BE2C (cell line): ENCODE results near the gene ERO1B.
"Not testable (repeated sequence)": the region's sequence is repeated elsewhere in the genome, so short reads cannot be mapped to it uniquely, and the experiment has no call there.

Source experiments
- DNase-seq: peaks from one replicate; pipeline ENCODE4 v3.0.0-alpha.2; 2020
- H3K27me3 ChIP-seq: fragments of 250-450 bp; sonication (Bioruptor Pico); 2 replicates; pipeline ENCODE4 v1.5.1; 2020; ENCODE audit warnings: mild to moderate bottlenecking
- H3K36me3 ChIP-seq: fragments of 250-450 bp; sonication (Bioruptor Pico); 2 replicates; pipeline ENCODE4 v1.5.1; 2020; ENCODE audit warnings: mild to moderate bottlenecking
- H3K4me1 ChIP-seq: fragments of 250-450 bp; sonication (Bioruptor Pico); 2 replicates; pipeline ENCODE4 v1.5.1; 2020
- H3K4me3 ChIP-seq: 2 replicates; pipeline ENCODE4 v1.5.1; 2011; ENCODE audit warnings: low read depth, low read length
- H3K9me3 ChIP-seq: fragments of 250-450 bp; sonication (Bioruptor Pico); 2 replicates; pipeline ENCODE4 v1.5.1; 2020
- CTCF ChIP-seq: IDR thresholded peaks from 2 replicates; pipeline ENCODE4 v1.5.1; 2012; ENCODE audit warnings: mild to moderate bottlenecking, low read depth, low read length

Gene ERO1B

GRCh38 chr1:236321101-236321500, 39.3 kb upstream of the ERO1B start:
- H3K4me3 ChIP-seq: no peak overlapping the region
- H3K27me3 ChIP-seq: no peaks in the 10 kb centered on the region
- no peaks in the 10 kb centered on the region for H3K4me1 ChIP-seq
- no peak for TF ChIP-seq CTCF
- no peaks in the 10 kb centered on the region for H3K36me3 ChIP-seq
- no peaks in the 10 kb centered on the region for H3K9me3 ChIP-seq
- DNase-seq: no peak

GRCh38 chr1:236320671-236321070, 38.9 kb upstream of the ERO1B start:
- no peak for DNase-seq
- no peak for TF ChIP-seq CTCF
- no peaks in the 10 kb centered on the region for H3K36me3 ChIP-seq
- H3K4me1 ChIP-seq: no peaks in the 10 kb centered on the region
- H3K9me3 ChIP-seq: no peaks in the 10 kb centered on the region
- no peak overlapping the region for H3K4me3 ChIP-seq
- H3K27me3 ChIP-seq: no peaks in the 10 kb centered on the region

- TF ChIP-seq CTCF: no peak
- no peaks in the 10 kb centered on the region for H3K27me3 ChIP-seq
These were observed 38.5 kb upstream of the ERO1B start for GRCh38 chr1:236320214-236320613.

DNA sequence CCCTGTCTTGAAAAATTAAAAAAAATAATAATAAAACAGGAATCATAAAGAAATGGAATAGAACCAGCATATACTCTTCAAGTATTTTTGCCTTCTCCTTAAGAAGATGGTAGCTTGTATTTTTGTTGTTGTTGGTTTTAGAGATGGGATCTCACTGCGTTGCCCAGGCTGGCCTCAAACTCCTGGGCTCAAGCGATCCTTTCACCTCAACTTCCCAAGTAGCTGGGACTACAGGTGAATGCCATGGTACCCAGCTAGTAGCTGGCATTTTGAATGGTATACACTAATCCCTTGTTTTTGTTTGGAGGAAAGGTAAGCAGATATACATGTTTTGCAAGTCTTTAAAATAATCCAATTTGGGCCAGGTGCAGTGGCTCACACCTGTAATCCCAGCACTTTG, 34.7 kb upstream of the ERO1B start:
- no peaks in the 10 kb centered on the region for H3K4me1 ChIP-seq
- no peak for DNase-seq
- H3K36me3 ChIP-seq: no peaks in the 10 kb centered on the region
- H3K27me3 ChIP-seq: peaks cover 2% of the 10 kb centered on the region; the same call in 1 of the 2 replicates
- H3K9me3 ChIP-seq: no peaks in the 10 kb centered on the region
- TF ChIP-seq CTCF: no peak
- no peak overlapping the region for H3K4me3 ChIP-seq

More at GRCh38 chr1:236320214-236320613, 38.5 kb upstream of the ERO1B start:
- no peaks in the 10 kb centered on the region for H3K4me1 ChIP-seq
- H3K4me3 ChIP-seq: no peak overlapping the region
- DNase-seq: no peak
- no peaks in the 10 kb centered on the region for H3K36me3 ChIP-seq
- H3K9me3 ChIP-seq: no peaks in the 10 kb centered on the region

- Histone ChIP-seq H3K36me3 (no peaks in the 10 kb centered on the region), H3K4me1 (no peaks in the 10 kb centered on the region), H3K27me3 (peaks cover 2% of the 10 kb centered on the region; the same call in 1 of the 2 replicates), H3K9me3 (no peaks in the 10 kb centered on the region), H3K4me3 (no peak overlapping the region)
- no peak for TF ChIP-seq CTCF
- no peak for DNase-seq
These were observed 33.8 kb upstream of the ERO1B start for GRCh38 chr1:236315518-236315917.

- no peaks in the 10 kb centered on the region for H3K36me3 ChIP-seq
- no peaks in the 10 kb centered on the region for H3K4me1 ChIP-seq
- no peak for TF ChIP-seq CTCF
- H3K9me3 ChIP-seq: no peaks in the 10 kb centered on the region
- DNase-seq: no peak
- H3K27me3 ChIP-seq: peaks cover 2% of the 10 kb centered on the region; the same call in 1 of the 2 replicates
- H3K4me3 ChIP-seq: no peak overlapping the region
These were observed 33.3 kb upstream of the ERO1B start for GRCh38 chr1:236315092-236315491.

DNA sequence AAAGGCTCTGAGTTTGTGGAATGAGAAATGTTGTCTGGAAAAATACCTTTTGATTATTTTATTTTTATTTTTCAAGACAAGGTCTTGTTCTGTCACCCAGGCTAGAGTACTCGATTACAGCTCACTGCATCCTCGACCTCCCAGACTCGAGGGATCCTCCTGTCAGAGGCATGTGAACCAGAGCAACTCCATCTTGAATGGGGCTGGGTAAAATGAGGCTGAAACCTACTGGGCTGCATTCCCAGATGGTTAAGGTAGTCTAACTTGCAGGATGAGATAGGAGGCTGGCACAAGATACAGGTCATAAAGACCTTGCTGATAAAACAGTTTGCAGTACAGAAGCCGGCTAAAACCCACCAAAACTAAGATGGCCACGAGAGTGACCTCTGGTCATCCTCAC, 32.3 kb upstream of the ERO1B start:
- H3K36me3 ChIP-seq, H3K27me3 ChIP-seq, H3K9me3 ChIP-seq, DNase-seq, H3K4me1 ChIP-seq, H3K4me3 ChIP-seq: not testable (repeated sequence)
